Epithelial cell of proximal tubule (primary cell): ENCODE data around the gene ZNF554. TPM values are rescaled to one million over a fixed set of nuclear protein-coding genes. Genes with fewer than 3 reads are reported as not detected.
"Not testable (repeated sequence)": the region's sequence is repeated elsewhere in the genome, so short reads cannot be mapped to it uniquely, and the experiment has no call there.

Experiments
- DNase-seq: peaks from one replicate; pipeline ENCODE4 v3.0.0-alpha.2; 2011; ENCODE audit warnings: low read depth
- H3K4me3 ChIP-seq: 2 replicates; pipeline ENCODE4 v1.5.1; 2011; ENCODE audit warnings: low read depth, mild to moderate bottlenecking, low read length
- CTCF ChIP-seq: conservative IDR thresholded peaks from 2 replicates; pipeline ENCODE4 v1.5.1; 2012; ENCODE audit warnings: low read depth, mild to moderate bottlenecking, low read length
- total RNA-seq: library from RNA; depleted of rRNA; stranded (reverse); fragments of >200 nt; gene quantifications from 2 replicates; pipeline ENCODE4 v1.2.3, GENCODE V29; 2015

ZNF554 gene
- total RNA-seq, 1 donor from 2014 or later = 2.5 TPM

GRCh38 chr19:2869618-2870017 is 50.0 kb downstream of the ZNF554 start:
- no peak overlapping the region for H3K4me3 ChIP-seq
- no peak for TF ChIP-seq CTCF
- DNase-seq = no peak

- H3K4me3 ChIP-seq, DNase-seq: not testable (repeated sequence)
- peak; percentile 21 for TF ChIP-seq CTCF
These were observed 52.5 kb downstream of the ZNF554 start for GRCh38 chr19:2872175-2872574.

- no peak for DNase-seq
- no peak overlapping the region for H3K4me3 ChIP-seq
- TF ChIP-seq CTCF = no peak
These were observed 58.0 kb downstream of the ZNF554 start for GRCh38 chr19:2877398-2878331.

GRCh38 chr19:2883686-2884439 is 64.2 kb downstream of the ZNF554 start:
- H3K4me3 ChIP-seq = no peak overlapping the region
- TF ChIP-seq CTCF = no peak
- DNase-seq = no peak

- no peak overlapping the region for H3K4me3 ChIP-seq
- DNase-seq = no peak
- TF ChIP-seq CTCF = no peak
These were observed 66.1 kb downstream of the ZNF554 start for GRCh38 chr19:2885736-2886135.

Other genes starting within 250 kb of the ZNF554 start
- 0.06 TPM in 1 of 2 replicates, not detected in the other for gene GNG7, start 117.2 kb upstream of the ZNF554 start, total RNA-seq
- gene DIRAS1, start 98.5 kb upstream of the ZNF554 start, total RNA-seq = 0.94 TPM in 1 of 2 replicates, not detected in the other
- gene SLC39A3, start 79.9 kb upstream of the ZNF554 start, total RNA-seq = 42.4 and 53.1 TPM in 2 replicates
- gene SGTA, start 36.6 kb upstream of the ZNF554 start, total RNA-seq = 106 and 113 TPM in 2 replicates
- 148 and 204 TPM in 2 replicates for gene THOP1, start 34.4 kb upstream of the ZNF554 start, total RNA-seq
- 2.9 and 3.3 TPM in 2 replicates for gene ZNF555, start 21.6 kb downstream of the ZNF554 start, total RNA-seq
- 0.06 TPM in 1 of 2 replicates, not detected in the other for gene ZNF556, start 47.5 kb downstream of the ZNF554 start, total RNA-seq
- 2.7 and 4.5 TPM in 2 replicates for gene ZNF57, start 81.1 kb downstream of the ZNF554 start, total RNA-seq
- gene ZNF77, start 125.1 kb downstream of the ZNF554 start, total RNA-seq = 1.6 and 2.6 TPM in 2 replicates
- gene TLE6, start 157.7 kb downstream of the ZNF554 start, total RNA-seq = 0.58 and 1.0 TPM in 2 replicates
- gene TLE2, start 209.4 kb downstream of the ZNF554 start, total RNA-seq = 1.6 and 2.9 TPM in 2 replicates
- gene TLE5, start 242.6 kb downstream of the ZNF554 start, total RNA-seq = 238 and 310 TPM in 2 replicates